ENCODE results near the gene NTSR2. TPM values are rescaled to one million over a fixed set of nuclear protein-coding genes. Genes with fewer than 3 reads are reported as not detected.
A peak's percentile ranks its signal among the peaks of the same experiment; 100 is the strongest.

NTSR2 gene
- total RNA-seq, 1 donor from 2014 or later, result not detected

DNA sequence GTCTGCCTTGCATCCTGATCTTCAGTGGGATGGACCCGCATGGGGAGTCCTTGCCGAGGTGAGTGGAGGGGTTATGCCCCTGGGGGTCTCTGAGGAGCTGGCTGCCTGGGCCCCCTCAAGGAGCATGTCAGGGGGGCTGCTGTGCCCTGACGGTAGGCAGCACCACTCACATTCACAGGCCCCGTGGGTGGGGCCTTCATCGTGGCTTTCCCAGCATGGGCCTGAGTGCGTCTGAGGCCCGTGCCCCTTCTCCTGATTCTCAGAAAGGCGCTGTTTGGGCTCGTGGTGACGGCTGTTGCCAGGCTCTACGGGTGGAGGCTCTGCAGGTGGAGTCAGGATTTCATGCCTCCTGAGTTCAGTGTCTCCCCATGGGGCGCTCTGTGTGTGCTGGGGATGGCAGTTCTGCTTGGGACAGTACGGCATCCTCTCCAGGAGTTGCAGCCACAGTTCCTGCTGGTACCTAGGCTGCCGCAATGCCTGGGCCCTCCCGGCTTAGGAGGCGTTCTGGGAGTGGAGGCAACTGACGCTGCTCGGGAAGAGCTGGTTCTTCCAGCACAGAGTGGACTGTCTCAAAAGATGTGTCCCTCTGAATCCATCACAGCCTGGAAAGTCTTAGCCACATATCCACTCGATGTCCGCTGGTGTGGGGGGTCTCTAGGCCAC lies 57.3 kb downstream of the NTSR2 start:
- TF ChIP-seq, protein P1, sequence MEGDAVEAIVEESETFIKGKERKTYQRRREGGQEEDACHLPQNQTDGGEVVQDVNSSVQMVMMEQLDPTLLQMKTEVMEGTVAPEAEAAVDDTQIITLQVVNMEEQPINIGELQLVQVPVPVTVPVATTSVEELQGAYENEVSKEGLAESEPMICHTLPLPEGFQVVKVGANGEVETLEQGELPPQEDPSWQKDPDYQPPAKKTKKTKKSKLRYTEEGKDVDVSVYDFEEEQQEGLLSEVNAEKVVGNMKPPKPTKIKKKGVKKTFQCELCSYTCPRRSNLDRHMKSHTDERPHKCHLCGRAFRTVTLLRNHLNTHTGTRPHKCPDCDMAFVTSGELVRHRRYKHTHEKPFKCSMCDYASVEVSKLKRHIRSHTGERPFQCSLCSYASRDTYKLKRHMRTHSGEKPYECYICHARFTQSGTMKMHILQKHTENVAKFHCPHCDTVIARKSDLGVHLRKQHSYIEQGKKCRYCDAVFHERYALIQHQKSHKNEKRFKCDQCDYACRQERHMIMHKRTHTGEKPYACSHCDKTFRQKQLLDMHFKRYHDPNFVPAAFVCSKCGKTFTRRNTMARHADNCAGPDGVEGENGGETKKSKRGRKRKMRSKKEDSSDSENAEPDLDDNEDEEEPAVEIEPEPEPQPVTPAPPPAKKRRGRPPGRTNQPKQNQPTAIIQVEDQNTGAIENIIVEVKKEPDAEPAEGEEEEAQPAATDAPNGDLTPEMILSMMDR (IDR thresholded peaks at IDR 0.05), result no peak
- ATAC-seq, result no peak
- peak; percentile 44 for DNase-seq

DNA sequence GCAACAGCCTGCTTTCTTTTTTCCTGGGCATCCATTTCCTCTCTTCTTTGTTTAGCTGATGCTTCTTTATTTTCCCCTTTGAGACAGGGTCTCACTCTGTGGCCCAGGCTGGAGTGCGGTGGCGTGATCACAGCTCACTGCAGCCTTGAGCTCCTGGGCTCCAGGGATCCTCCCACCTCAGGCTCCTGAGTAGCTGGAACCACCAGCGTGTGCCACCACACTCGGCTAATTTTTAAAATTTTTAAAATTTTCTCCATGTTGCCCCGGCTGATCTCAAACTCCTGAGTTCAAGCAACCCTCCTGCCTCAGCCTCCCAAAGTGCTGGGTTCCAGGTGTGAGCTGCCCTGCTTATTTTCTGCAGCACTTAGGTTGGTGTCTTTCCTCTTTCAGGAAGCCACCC lies 58.7 kb downstream of the NTSR2 start:
- Histone ChIP-seq H3K36me3 (no peaks in the 10 kb centered on the region), H3K4me3 (no peak overlapping the region), H3K27ac (no peak overlapping the region), H3K4me1 (no peaks in the 10 kb centered on the region), H3K9me3 (no peaks in the 10 kb centered on the region), H3K27me3 (no peaks in the 10 kb centered on the region)
- TF ChIP-seq, protein P1 (IDR thresholded peaks at IDR 0.05), result no peak
- no peak for DNase-seq
- no peak for ATAC-seq
- intact Hi-C loops (cut with DNase I), result no loop called here

More for the DNA sequence above, 57.3 kb downstream of the NTSR2 start:
- no peak overlapping the region for H3K27ac ChIP-seq
- no peaks in the 10 kb centered on the region for H3K4me1 ChIP-seq
- no peaks in the 10 kb centered on the region for H3K27me3 ChIP-seq
- intact Hi-C loops (cut with DNase I), result no loop called here
- no peaks in the 10 kb centered on the region for H3K36me3 ChIP-seq
- no peak overlapping the region for H3K4me3 ChIP-seq
- no peaks in the 10 kb centered on the region for H3K9me3 ChIP-seq

DNA sequence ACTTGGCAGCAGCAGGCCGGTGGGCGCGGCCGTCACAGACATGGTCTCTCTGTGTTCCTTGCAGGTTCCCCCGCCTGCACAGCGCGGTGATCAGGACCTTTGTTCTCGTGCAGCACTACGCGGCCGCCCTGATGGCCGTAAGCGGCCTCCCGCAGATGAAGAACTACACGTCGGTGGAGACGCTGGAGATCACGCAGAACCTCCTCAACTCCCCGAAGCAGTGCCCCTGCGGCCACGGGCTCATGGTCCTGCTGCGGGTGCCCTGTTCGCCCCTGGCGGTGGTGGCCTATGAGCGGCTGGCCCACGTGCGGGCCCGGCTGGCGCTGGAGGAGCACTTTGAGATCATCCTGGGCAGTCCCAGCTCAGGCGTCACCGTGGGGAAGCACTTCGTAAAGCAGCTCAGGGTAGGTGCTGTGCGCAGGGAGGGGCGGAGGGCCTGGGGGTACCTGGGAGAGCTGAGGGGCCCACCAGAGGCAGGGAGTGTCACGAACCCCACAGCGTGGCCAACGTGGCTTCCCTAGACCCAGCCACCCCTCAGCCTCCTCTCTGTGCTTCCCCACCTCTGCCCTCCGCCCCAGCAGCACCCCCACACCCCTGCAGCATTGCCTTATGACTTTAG lies 59.3 kb downstream of the NTSR2 start:
- no peaks in the 10 kb centered on the region for H3K9me3 ChIP-seq
- TF ChIP-seq, protein P1 (IDR thresholded peaks at IDR 0.05), result no peak
- no peaks in the 10 kb centered on the region for H3K27me3 ChIP-seq
- no peaks in the 10 kb centered on the region for H3K36me3 ChIP-seq
- H3K27ac ChIP-seq, result no peak overlapping the region
- no peaks in the 10 kb centered on the region for H3K4me1 ChIP-seq
- DNase-seq, result peak; percentile 57
- peak; percentile 36 for ATAC-seq
- intact Hi-C loops (cut with DNase I), result no loop called here
- H3K4me3 ChIP-seq, result no peak overlapping the region

Other genes starting within 250 kb of the NTSR2 start
- gene E2F6, start 204.0 kb downstream of the NTSR2 start, total RNA-seq, result 14.5 TPM
- 0.90 TPM for gene GREB1, start 136.2 kb downstream of the NTSR2 start, total RNA-seq
- 62.9 TPM for gene LPIN1, start 76.4 kb upstream of the NTSR2 start, total RNA-seq